Endometrial microvascular endothelial cells (primary cell): ENCODE results near the gene GLTPD2. TPM values are rescaled to one million over a fixed set of nuclear protein-coding genes. Genes with fewer than 3 reads are reported as not detected.

ENCODE experiments used
- in situ Hi-C: cut with HindIII; loops from 2 replicates; pipeline ENCODE4 v1.10.0; 2017; ENCODE audit warnings: low sequenced_read_pairs, low pct_unique_long_range_greater_than_20kb; ENCODE audit errors: inconsistent ontology term
- total RNA-seq: library from RNA; depleted of rRNA; stranded (reverse); fragments of >200 nt; gene quantifications from one replicate; pipeline ENCODE4 v1.2.3, GENCODE V29; 2015; ENCODE audit errors: inconsistent ontology term

GLTPD2 gene
- total RNA-seq, 1 donor from 2014 or later = not detected

GRCh38 chr17:4834681-4835020 lies 45.9 kb downstream of the GLTPD2 start:
- in situ Hi-C loops = no loop called here

GRCh38 chr17:4836221-4836620 lies 47.5 kb downstream of the GLTPD2 start:
- in situ Hi-C loops = no loop called here

- in situ Hi-C loops = no loop called here
These were observed 48.9 kb downstream of the GLTPD2 start for GRCh38 chr17:4837471-4838308.

- in situ Hi-C loops = no loop called here
These were observed 49.6 kb downstream of the GLTPD2 start for GRCh38 chr17:4838309-4838785.

GRCh38 chr17:4839221-4839620 lies 50.5 kb downstream of the GLTPD2 start:
- in situ Hi-C loops = no loop called here

Other genes with a start within 250 kb of the GLTPD2 start
- gene MYBBP1A, start 233.6 kb upstream of the GLTPD2 start, total RNA-seq = 111 TPM
- gene GGT6, start 228.4 kb upstream of the GLTPD2 start, total RNA-seq = not detected
- gene SMTNL2, start 204.4 kb upstream of the GLTPD2 start, total RNA-seq = not detected
- not detected for gene ALOX15, start 147.3 kb upstream of the GLTPD2 start, total RNA-seq
- gene PELP1, start 84.8 kb upstream of the GLTPD2 start, total RNA-seq = 54.4 TPM
- 8.5 TPM for gene ARRB2, start 78.3 kb upstream of the GLTPD2 start, total RNA-seq
- 36.2 TPM for gene MED11, start 57.5 kb upstream of the GLTPD2 start, total RNA-seq
- not detected for gene ZMYND15, start 49.1 kb upstream of the GLTPD2 start, total RNA-seq
- gene CXCL16, start 49.0 kb upstream of the GLTPD2 start, total RNA-seq = 1.1 TPM
- not detected for gene TM4SF5, start 17.1 kb upstream of the GLTPD2 start, total RNA-seq
- gene VMO1, start 2.6 kb upstream of the GLTPD2 start, total RNA-seq = not detected
- gene PSMB6, start 7.2 kb downstream of the GLTPD2 start, total RNA-seq = 378 TPM
- gene PLD2, start 18.2 kb downstream of the GLTPD2 start, total RNA-seq = 40.2 TPM
- gene MINK1, start 44.4 kb downstream of the GLTPD2 start, total RNA-seq = 36.4 TPM
- gene C17orf107, start 110.6 kb downstream of the GLTPD2 start, total RNA-seq = 0.46 TPM
- 0.37 TPM for gene CHRNE, start 114.1 kb downstream of the GLTPD2 start, total RNA-seq
- gene GP1BA, start 143.3 kb downstream of the GLTPD2 start, total RNA-seq = not detected
- gene SLC25A11, start 151.1 kb downstream of the GLTPD2 start, total RNA-seq = 65.9 TPM
- gene RNF167, start 151.3 kb downstream of the GLTPD2 start, total RNA-seq = 48.5 TPM
- gene PFN1, start 159.6 kb downstream of the GLTPD2 start, total RNA-seq = 1,657 TPM
- gene ENO3, start 162.2 kb downstream of the GLTPD2 start, total RNA-seq = not detected
- gene SPAG7, start 178.9 kb downstream of the GLTPD2 start, total RNA-seq = 52.5 TPM
- 17.6 TPM for gene CAMTA2, start 198.7 kb downstream of the GLTPD2 start, total RNA-seq
- gene INCA1, start 208.6 kb downstream of the GLTPD2 start, total RNA-seq = 0.09 TPM
- gene KIF1C, start 209.0 kb downstream of the GLTPD2 start, total RNA-seq = 110 TPM
- gene SLC52A1, start 246.5 kb downstream of the GLTPD2 start, total RNA-seq = not detected